ENCODE measurements around the gene CIB4.

The CIB4 gene

GRCh38 chr2:26652361-26653041, 11.3 kb upstream of the CIB4 start:
- H3K27ac ChIP-seq (ENCODE audit: insufficient read depth, low read length, poor library complexity, severe bottlenecking), result no peak overlapping the region
- no peaks in the 10 kb centered on the region for H3K9me3 ChIP-seq (ENCODE audit: control insufficient read depth, low read length)
- H3K4me1 ChIP-seq (ENCODE audit: control insufficient read depth, insufficient read depth, low read length, poor library complexity, severe bottlenecking), result no peaks in the 10 kb centered on the region
- H3K36me3 ChIP-seq (ENCODE audit: control insufficient read depth, insufficient read depth, low read length), result no peaks in the 10 kb centered on the region
- no peaks in the 10 kb centered on the region for H3K27me3 ChIP-seq (replicated peaks; ENCODE audit: control insufficient read depth, insufficient read depth, low read length, poor library complexity, severe bottlenecking)
- no peak overlapping the region for H3K4me3 ChIP-seq (ENCODE audit: insufficient read depth, low read depth, low read length, poor library complexity, severe bottlenecking)
- DNase-seq, result no peak

GRCh38 chr2:26651799-26652198, 10.6 kb upstream of the CIB4 start:
- no peaks in the 10 kb centered on the region for H3K36me3 ChIP-seq (ENCODE audit: control insufficient read depth, insufficient read depth, low read length)
- no peaks in the 10 kb centered on the region for H3K9me3 ChIP-seq (ENCODE audit: control insufficient read depth, low read length)
- no peaks in the 10 kb centered on the region for H3K27me3 ChIP-seq (replicated peaks; ENCODE audit: control insufficient read depth, insufficient read depth, low read length, poor library complexity, severe bottlenecking)
- no peak overlapping the region for H3K4me3 ChIP-seq (ENCODE audit: insufficient read depth, low read depth, low read length, poor library complexity, severe bottlenecking)
- DNase-seq, result no peak
- H3K4me1 ChIP-seq (ENCODE audit: control insufficient read depth, insufficient read depth, low read length, poor library complexity, severe bottlenecking), result no peaks in the 10 kb centered on the region
- H3K27ac ChIP-seq (ENCODE audit: insufficient read depth, low read length, poor library complexity, severe bottlenecking), result no peak overlapping the region

- H3K9me3 ChIP-seq (ENCODE audit: control insufficient read depth, low read length), result no peaks in the 10 kb centered on the region
- no peaks in the 10 kb centered on the region for H3K27me3 ChIP-seq (replicated peaks; ENCODE audit: control insufficient read depth, insufficient read depth, low read length, poor library complexity, severe bottlenecking)
- no peak overlapping the region for H3K27ac ChIP-seq (ENCODE audit: insufficient read depth, low read length, poor library complexity, severe bottlenecking)
- no peak for DNase-seq
- no peak overlapping the region for H3K4me3 ChIP-seq (ENCODE audit: insufficient read depth, low read depth, low read length, poor library complexity, severe bottlenecking)
- H3K4me1 ChIP-seq (ENCODE audit: control insufficient read depth, insufficient read depth, low read length, poor library complexity, severe bottlenecking), result no peaks in the 10 kb centered on the region
- H3K36me3 ChIP-seq (ENCODE audit: control insufficient read depth, insufficient read depth, low read length), result no peaks in the 10 kb centered on the region
Measured at GRCh38 chr2:26651470-26651771, 10.3 kb upstream of the CIB4 start.

- no peaks in the 10 kb centered on the region for H3K36me3 ChIP-seq (ENCODE audit: control insufficient read depth, insufficient read depth, low read length)
- H3K4me3 ChIP-seq (ENCODE audit: insufficient read depth, low read depth, low read length, poor library complexity, severe bottlenecking), result no peak overlapping the region
- no peaks in the 10 kb centered on the region for H3K27me3 ChIP-seq (replicated peaks; ENCODE audit: control insufficient read depth, insufficient read depth, low read length, poor library complexity, severe bottlenecking)
- H3K9me3 ChIP-seq (ENCODE audit: control insufficient read depth, low read length), result no peaks in the 10 kb centered on the region
- no peak overlapping the region for H3K27ac ChIP-seq (ENCODE audit: insufficient read depth, low read length, poor library complexity, severe bottlenecking)
- H3K4me1 ChIP-seq (ENCODE audit: control insufficient read depth, insufficient read depth, low read length, poor library complexity, severe bottlenecking), result no peaks in the 10 kb centered on the region
- DNase-seq, result no peak
Measured at GRCh38 chr2:26650713-26651469, 9.7 kb upstream of the CIB4 start.

- H3K4me3 ChIP-seq (ENCODE audit: insufficient read depth, low read depth, low read length, poor library complexity, severe bottlenecking), result no peak overlapping the region
- no peaks in the 10 kb centered on the region for H3K36me3 ChIP-seq (ENCODE audit: control insufficient read depth, insufficient read depth, low read length)
- no peak overlapping the region for H3K27ac ChIP-seq (ENCODE audit: insufficient read depth, low read length, poor library complexity, severe bottlenecking)
- H3K27me3 ChIP-seq (replicated peaks; ENCODE audit: control insufficient read depth, insufficient read depth, low read length, poor library complexity, severe bottlenecking), result no peaks in the 10 kb centered on the region
- no peaks in the 10 kb centered on the region for H3K9me3 ChIP-seq (ENCODE audit: control insufficient read depth, low read length)
- no peaks in the 10 kb centered on the region for H3K4me1 ChIP-seq (ENCODE audit: control insufficient read depth, insufficient read depth, low read length, poor library complexity, severe bottlenecking)
- no peak for DNase-seq
Measured at GRCh38 chr2:26649992-26650712, 9.0 kb upstream of the CIB4 start.

GRCh38 chr2:26649322-26649721, 8.2 kb upstream of the CIB4 start:
- H3K4me3 ChIP-seq (ENCODE audit: insufficient read depth, low read depth, low read length, poor library complexity, severe bottlenecking), result no peak overlapping the region
- H3K4me1 ChIP-seq (ENCODE audit: control insufficient read depth, insufficient read depth, low read length, poor library complexity, severe bottlenecking), result no peaks in the 10 kb centered on the region
- H3K27ac ChIP-seq (ENCODE audit: insufficient read depth, low read length, poor library complexity, severe bottlenecking), result no peak overlapping the region
- H3K9me3 ChIP-seq (ENCODE audit: control insufficient read depth, low read length), result no peaks in the 10 kb centered on the region
- DNase-seq, result no peak
- no peaks in the 10 kb centered on the region for H3K27me3 ChIP-seq (replicated peaks; ENCODE audit: control insufficient read depth, insufficient read depth, low read length, poor library complexity, severe bottlenecking)
- no peaks in the 10 kb centered on the region for H3K36me3 ChIP-seq (ENCODE audit: control insufficient read depth, insufficient read depth, low read length)

GRCh38 chr2:26648516-26648915, 7.3 kb upstream of the CIB4 start:
- Histone ChIP-seq H3K36me3 (ENCODE audit: control insufficient read depth, insufficient read depth, low read length) (no peaks in the 10 kb centered on the region), H3K27ac (ENCODE audit: insufficient read depth, low read length, poor library complexity, severe bottlenecking) (no peak overlapping the region), H3K27me3 (replicated peaks; ENCODE audit: control insufficient read depth, insufficient read depth, low read length, poor library complexity, severe bottlenecking) (no peaks in the 10 kb centered on the region), H3K4me1 (ENCODE audit: control insufficient read depth, insufficient read depth, low read length, poor library complexity, severe bottlenecking) (no peaks in the 10 kb centered on the region), H3K4me3 (ENCODE audit: insufficient read depth, low read depth, low read length, poor library complexity, severe bottlenecking) (no peak overlapping the region), H3K9me3 (ENCODE audit: control insufficient read depth, low read length) (no peaks in the 10 kb centered on the region)
- no peak for DNase-seq

GRCh38 chr2:26647981-26648380, 6.8 kb upstream of the CIB4 start:
- Histone ChIP-seq H3K27me3 (replicated peaks; ENCODE audit: control insufficient read depth, insufficient read depth, low read length, poor library complexity, severe bottlenecking) (no peaks in the 10 kb centered on the region), H3K9me3 (ENCODE audit: control insufficient read depth, low read length) (no peaks in the 10 kb centered on the region), H3K4me1 (ENCODE audit: control insufficient read depth, insufficient read depth, low read length, poor library complexity, severe bottlenecking) (no peaks in the 10 kb centered on the region)

GRCh38 chr2:26646986-26647672, 6.0 kb upstream of the CIB4 start:
- Histone ChIP-seq H3K4me3 (ENCODE audit: insufficient read depth, low read depth, low read length, poor library complexity, severe bottlenecking) (no peak overlapping the region), H3K36me3 (ENCODE audit: control insufficient read depth, insufficient read depth, low read length) (no peaks in the 10 kb centered on the region), H3K4me1 (ENCODE audit: control insufficient read depth, insufficient read depth, low read length, poor library complexity, severe bottlenecking) (no peaks in the 10 kb centered on the region), H3K27ac (ENCODE audit: insufficient read depth, low read length, poor library complexity, severe bottlenecking) (no peak overlapping the region), H3K9me3 (ENCODE audit: control insufficient read depth, low read length) (no peaks in the 10 kb centered on the region), H3K27me3 (replicated peaks; ENCODE audit: control insufficient read depth, insufficient read depth, low read length, poor library complexity, severe bottlenecking) (no peaks in the 10 kb centered on the region)
- DNase-seq, result no peak

More at GRCh38 chr2:26647981-26648380, 6.8 kb upstream of the CIB4 start:
- Histone ChIP-seq H3K27ac (ENCODE audit: insufficient read depth, low read length, poor library complexity, severe bottlenecking) (no peak overlapping the region), H3K4me3 (ENCODE audit: insufficient read depth, low read depth, low read length, poor library complexity, severe bottlenecking) (no peak overlapping the region), H3K36me3 (ENCODE audit: control insufficient read depth, insufficient read depth, low read length) (no peaks in the 10 kb centered on the region)
- no peak for DNase-seq
